OCI-LY1 (cell line): ENCODE data around the gene CHD5.

ENCODE experiments used
- H2AFZ ChIP-seq: fragments of 200-600 bp; sonication (generic), shearing (Covaris generic); 2 replicates; pipeline ENCODE4 v1.6.0; 2014; ENCODE audit warnings: antibody characterized with exemption, mild to moderate bottlenecking, low read length
- H3F3A ChIP-seq: fragments of 200-600 bp; sonication (generic), shearing (Covaris generic); 2 replicates; pipeline ENCODE4 v1.6.0; 2014; ENCODE audit warnings: mild to moderate bottlenecking, antibody characterized with exemption, low read length, moderate library complexity; ENCODE audit not compliant: insufficient read depth
- H3K27ac ChIP-seq: fragments of 200-600 bp; sonication (generic); 2 replicates; pipeline ENCODE4 v1.5.1; 2014; ENCODE audit warnings: low read length, mixed run types, mild to moderate bottlenecking, low read depth; ENCODE audit not compliant: poor library complexity, severe bottlenecking
- H3K27me3 ChIP-seq: fragments of 200-600 bp; sonication (generic); 2 replicates; pipeline ENCODE4 v1.6.0; 2014; ENCODE audit warnings: antibody characterized with exemption, mild to moderate bottlenecking, low read length, moderate library complexity; ENCODE audit not compliant: insufficient read depth
- H3K36me3 ChIP-seq: fragments of 200-600 bp; sonication (generic); 2 replicates; pipeline ENCODE4 v1.6.1; 2014; ENCODE audit warnings: mild to moderate bottlenecking, antibody characterized with exemption, low read length, moderate library complexity, mixed read lengths; ENCODE audit not compliant: insufficient read depth
- H3K4me1 ChIP-seq: fragments of 200-600 bp; sonication (generic); 2 replicates; pipeline ENCODE4 v1.5.1; 2014; ENCODE audit warnings: mild to moderate bottlenecking, low read length, moderate library complexity; ENCODE audit not compliant: insufficient read depth, severe bottlenecking
- H3K4me2 ChIP-seq: fragments of 200-600 bp; sonication (generic), shearing (Covaris generic); 2 replicates; pipeline ENCODE4 v1.6.1; 2014; ENCODE audit warnings: low read length
- H3K4me3 ChIP-seq: fragments of 200-600 bp; sonication (generic); 2 replicates; pipeline ENCODE4 v1.5.1; 2014; ENCODE audit warnings: low read length, low read depth, mild to moderate bottlenecking, mixed read lengths; ENCODE audit not compliant: poor library complexity, severe bottlenecking
- H3K79me2 ChIP-seq: fragments of 200-600 bp; shearing (Covaris generic); 2 replicates; pipeline ENCODE4 v1.6.1; 2016; ENCODE audit warnings: mixed run types, low read length, mixed read lengths; ENCODE audit not compliant: insufficient read depth
- H3K9ac ChIP-seq: fragments of 200-600 bp; sonication (generic), shearing (Covaris generic); 2 replicates; pipeline ENCODE4 v1.6.1; 2014; ENCODE audit warnings: mild to moderate bottlenecking, low read length, mixed read lengths
- H3K9me2 ChIP-seq: fragments of 200-600 bp; sonication (generic), shearing (Covaris generic); 2 replicates; pipeline ENCODE4 v1.6.1; 2014; ENCODE audit warnings: low read depth, mild to moderate bottlenecking, low read length, mixed read lengths
- H3K9me3 ChIP-seq: fragments of 200-600 bp; shearing (Covaris generic); 2 replicates; pipeline ENCODE4 v1.6.1; 2014; ENCODE audit warnings: low read length, mixed read lengths
- H4K20me1 ChIP-seq: fragments of 200-600 bp; sonication (generic), shearing (Covaris generic); 2 replicates; pipeline ENCODE4 v1.6.0; 2016; ENCODE audit warnings: mild to moderate bottlenecking, low read length; ENCODE audit not compliant: insufficient read depth
- EZH2 ChIP-seq: fragments of 200-600 bp; sonication (generic), shearing (Covaris generic); IDR thresholded peaks from 2 replicates; pipeline ENCODE4 v1.8.0; 2017; ENCODE audit warnings: borderline replicate concordance, mixed run types, mild to moderate bottlenecking, antibody characterized with exemption, low read length, moderate library complexity, mixed read lengths
- TF ChIP-seq, protein P1 (sequence below): fragments of 200-600 bp; sonication (generic), shearing (Covaris generic); IDR thresholded peaks from 2 replicates; pipeline ENCODE4 v1.5.1; 2017; ENCODE audit warnings: mild to moderate bottlenecking, antibody characterized with exemption, low read length, moderate library complexity, mixed read lengths

Gene CHD5

DNA sequence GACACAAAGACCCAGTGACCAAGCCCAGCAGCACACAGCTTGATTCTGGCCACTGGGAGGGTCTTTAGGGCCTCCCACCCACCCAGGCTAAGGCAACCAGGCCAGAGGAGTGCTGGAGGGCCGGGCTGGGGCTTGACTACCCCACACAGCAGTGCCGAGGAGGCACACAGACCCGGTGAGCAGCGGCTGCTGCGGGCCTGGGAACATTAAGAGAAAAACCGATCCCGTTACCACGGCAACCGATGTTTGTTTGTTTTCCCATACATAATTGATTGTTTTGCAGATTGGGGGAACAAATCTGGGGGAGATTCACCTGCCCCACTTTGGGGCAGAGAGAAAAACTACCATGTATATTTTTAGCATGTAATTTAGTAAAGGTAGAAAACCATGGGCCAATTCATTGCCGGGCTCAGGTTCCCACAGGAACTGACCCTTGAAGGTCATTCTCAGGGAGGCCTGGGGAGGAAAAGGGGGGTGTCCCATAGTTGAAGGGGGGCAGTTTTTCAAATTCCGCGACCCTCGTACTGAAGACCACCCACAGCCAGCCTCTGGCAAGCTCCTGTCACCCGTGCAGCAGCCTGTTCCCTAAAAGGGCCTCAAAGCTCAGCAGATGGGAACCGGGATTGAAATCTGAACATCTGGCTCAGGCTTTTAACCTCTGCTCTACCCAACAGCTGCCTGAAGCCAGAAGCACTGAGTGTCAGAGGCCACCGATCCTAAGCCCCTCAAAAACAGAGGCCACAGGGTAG lies 35.3 kb downstream of the CHD5 start:
- Histone ChIP-seq H3K27me3 (no peaks in the 10 kb centered on the region), H3K9me2 (no peaks in the 10 kb centered on the region), H3K36me3 (no peaks in the 10 kb centered on the region), H3K79me2 (no peaks in the 10 kb centered on the region), H3K27ac (no peak overlapping the region), H2AFZ (no peak overlapping the region), H3K9ac (no peak overlapping the region), H3K4me2 (no peak overlapping the region), H3K4me3 (no peak overlapping the region), H4K20me1 (no peaks in the 10 kb centered on the region), H3K4me1 (no peaks in the 10 kb centered on the region), H3F3A (no peaks in the 10 kb centered on the region), H3K9me3 (no peaks in the 10 kb centered on the region)
- TF ChIP-seq, protein P1, sequence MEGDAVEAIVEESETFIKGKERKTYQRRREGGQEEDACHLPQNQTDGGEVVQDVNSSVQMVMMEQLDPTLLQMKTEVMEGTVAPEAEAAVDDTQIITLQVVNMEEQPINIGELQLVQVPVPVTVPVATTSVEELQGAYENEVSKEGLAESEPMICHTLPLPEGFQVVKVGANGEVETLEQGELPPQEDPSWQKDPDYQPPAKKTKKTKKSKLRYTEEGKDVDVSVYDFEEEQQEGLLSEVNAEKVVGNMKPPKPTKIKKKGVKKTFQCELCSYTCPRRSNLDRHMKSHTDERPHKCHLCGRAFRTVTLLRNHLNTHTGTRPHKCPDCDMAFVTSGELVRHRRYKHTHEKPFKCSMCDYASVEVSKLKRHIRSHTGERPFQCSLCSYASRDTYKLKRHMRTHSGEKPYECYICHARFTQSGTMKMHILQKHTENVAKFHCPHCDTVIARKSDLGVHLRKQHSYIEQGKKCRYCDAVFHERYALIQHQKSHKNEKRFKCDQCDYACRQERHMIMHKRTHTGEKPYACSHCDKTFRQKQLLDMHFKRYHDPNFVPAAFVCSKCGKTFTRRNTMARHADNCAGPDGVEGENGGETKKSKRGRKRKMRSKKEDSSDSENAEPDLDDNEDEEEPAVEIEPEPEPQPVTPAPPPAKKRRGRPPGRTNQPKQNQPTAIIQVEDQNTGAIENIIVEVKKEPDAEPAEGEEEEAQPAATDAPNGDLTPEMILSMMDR = no peak
- TF ChIP-seq EZH2 = no peak

DNA sequence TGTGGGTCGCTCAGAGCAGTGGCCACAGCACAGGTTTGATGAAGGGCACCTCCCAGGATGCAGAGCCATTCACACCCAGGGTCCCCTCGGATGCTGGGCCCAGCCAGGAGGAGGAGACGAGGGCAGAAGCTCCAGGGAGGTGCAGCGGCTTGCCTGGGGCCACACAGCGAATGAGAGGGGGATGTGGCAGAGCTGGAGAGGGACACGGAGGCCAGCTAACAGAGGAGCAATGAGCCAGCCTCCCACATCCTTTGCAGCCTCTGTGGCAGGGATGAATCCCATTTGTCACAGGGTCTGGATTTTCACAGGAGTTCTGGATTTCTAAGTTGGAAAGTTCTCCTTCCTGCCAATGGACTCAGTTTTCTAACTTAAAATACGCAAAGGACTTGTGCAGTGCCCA lies 35.9 kb downstream of the CHD5 start:
- H3K79me2 ChIP-seq = no peaks in the 10 kb centered on the region
- H3K9ac ChIP-seq = no peak overlapping the region
- H3K4me3 ChIP-seq = no peak overlapping the region
- no peaks in the 10 kb centered on the region for H3K27me3 ChIP-seq
- H3K27ac ChIP-seq = no peak overlapping the region
- H3K9me3 ChIP-seq = no peaks in the 10 kb centered on the region
- TF ChIP-seq, protein P1 = no peak
- TF ChIP-seq EZH2 = no peak
- H2AFZ ChIP-seq = no peak overlapping the region
- no peaks in the 10 kb centered on the region for H4K20me1 ChIP-seq
- no peaks in the 10 kb centered on the region for H3K36me3 ChIP-seq
- H3K4me2 ChIP-seq = no peak overlapping the region
- H3F3A ChIP-seq = no peaks in the 10 kb centered on the region
- H3K9me2 ChIP-seq = no peaks in the 10 kb centered on the region
- no peaks in the 10 kb centered on the region for H3K4me1 ChIP-seq

DNA sequence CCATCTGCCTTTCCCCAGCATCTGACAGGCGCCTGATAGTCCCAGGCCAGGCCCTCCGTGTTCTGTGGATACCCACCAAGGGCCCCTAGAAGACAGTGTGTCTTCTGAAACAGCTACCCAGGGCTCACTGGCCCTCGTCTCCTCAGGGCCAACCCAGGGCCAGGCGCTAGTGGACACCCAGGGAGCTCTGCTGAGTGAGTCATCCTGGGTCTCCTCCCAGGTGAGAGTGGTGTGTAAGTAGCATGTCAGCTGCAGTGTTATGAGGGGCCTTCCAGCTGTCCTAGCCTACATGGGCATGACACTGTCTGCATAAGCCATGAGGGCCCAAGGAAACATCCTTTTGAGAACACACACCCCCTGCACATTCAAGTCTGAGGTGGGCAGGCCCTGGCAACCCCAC lies 36.7 kb downstream of the CHD5 start:
- H3K27me3 ChIP-seq = no peaks in the 10 kb centered on the region
- no peaks in the 10 kb centered on the region for H3K9me3 ChIP-seq
- no peak overlapping the region for H3K9ac ChIP-seq
- no peak overlapping the region for H3K4me3 ChIP-seq
- no peak overlapping the region for H2AFZ ChIP-seq
- no peak overlapping the region for H3K27ac ChIP-seq
- TF ChIP-seq, protein P1 = no peak
- TF ChIP-seq EZH2 = no peak
- no peaks in the 10 kb centered on the region for H3K79me2 ChIP-seq
- no peaks in the 10 kb centered on the region for H3K36me3 ChIP-seq
- no peak overlapping the region for H3K4me2 ChIP-seq
- H4K20me1 ChIP-seq = no peaks in the 10 kb centered on the region
- no peaks in the 10 kb centered on the region for H3K9me2 ChIP-seq
- H3K4me1 ChIP-seq = no peaks in the 10 kb centered on the region
- H3F3A ChIP-seq = no peaks in the 10 kb centered on the region
